Lower leg skin (tissue), 3 donors: ENCODE results near the gene AFF4.

Experiments used
- POLR2A ChIP-seq, 2 donors: fragments of 450-650 bp; IDR thresholded peaks; one replicate each; pipeline ENCODE4 v1.6.1; 2016 to 2017; ENCODE audit warnings: antibody characterized with exemption in 2 of 2, mild to moderate bottlenecking in 1 of 2, moderate library complexity in 1 of 2
- TF ChIP-seq, protein P1 (sequence below), 3 donors: fragments of 450-650 bp; IDR thresholded peaks; one replicate each; pipeline ENCODE4 v1.5.1; 2016; ENCODE audit warnings: antibody characterized with exemption in 3 of 3, mild to moderate bottlenecking in 3 of 3, moderate library complexity in 2 of 3

DNA sequence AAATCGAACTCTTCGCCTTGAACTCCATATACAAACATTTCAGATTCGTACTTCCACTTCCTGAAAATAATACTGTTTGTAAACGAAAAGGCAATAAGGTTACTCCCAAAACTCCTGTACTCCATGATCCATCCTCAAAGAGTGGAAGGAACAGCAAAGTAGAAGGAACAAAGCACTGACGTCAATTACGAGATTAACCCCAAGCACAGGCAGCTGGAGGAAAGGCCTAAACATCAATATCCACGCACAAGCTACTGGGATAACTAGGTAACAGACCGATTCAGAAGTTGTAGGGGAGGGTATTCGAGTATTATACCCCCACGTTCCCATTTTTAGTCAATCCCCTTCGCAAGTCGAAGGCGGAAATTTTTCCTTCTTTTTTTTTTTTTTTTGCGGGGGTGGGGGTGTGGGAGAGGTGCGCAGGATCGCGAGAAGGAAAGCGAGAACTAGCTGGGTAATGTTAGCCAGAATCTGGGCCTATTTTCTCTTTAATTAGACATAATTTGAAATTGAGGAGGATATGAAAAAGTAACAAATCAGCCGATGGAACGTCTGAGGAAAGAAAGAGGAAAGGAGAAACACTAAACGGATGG is 909 bp downstream of the AFF4 start:
- TF ChIP-seq, protein P1, sequence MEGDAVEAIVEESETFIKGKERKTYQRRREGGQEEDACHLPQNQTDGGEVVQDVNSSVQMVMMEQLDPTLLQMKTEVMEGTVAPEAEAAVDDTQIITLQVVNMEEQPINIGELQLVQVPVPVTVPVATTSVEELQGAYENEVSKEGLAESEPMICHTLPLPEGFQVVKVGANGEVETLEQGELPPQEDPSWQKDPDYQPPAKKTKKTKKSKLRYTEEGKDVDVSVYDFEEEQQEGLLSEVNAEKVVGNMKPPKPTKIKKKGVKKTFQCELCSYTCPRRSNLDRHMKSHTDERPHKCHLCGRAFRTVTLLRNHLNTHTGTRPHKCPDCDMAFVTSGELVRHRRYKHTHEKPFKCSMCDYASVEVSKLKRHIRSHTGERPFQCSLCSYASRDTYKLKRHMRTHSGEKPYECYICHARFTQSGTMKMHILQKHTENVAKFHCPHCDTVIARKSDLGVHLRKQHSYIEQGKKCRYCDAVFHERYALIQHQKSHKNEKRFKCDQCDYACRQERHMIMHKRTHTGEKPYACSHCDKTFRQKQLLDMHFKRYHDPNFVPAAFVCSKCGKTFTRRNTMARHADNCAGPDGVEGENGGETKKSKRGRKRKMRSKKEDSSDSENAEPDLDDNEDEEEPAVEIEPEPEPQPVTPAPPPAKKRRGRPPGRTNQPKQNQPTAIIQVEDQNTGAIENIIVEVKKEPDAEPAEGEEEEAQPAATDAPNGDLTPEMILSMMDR (IDR thresholded peaks at IDR 0.05) = no peak
- TF ChIP-seq POLR2A (IDR thresholded peaks at IDR 0.05) = no peak
